Trophoblast cell (in vitro differentiated cells and primary cell): Measurements from ENCODE around the gene RHEBL1.
A peak's percentile ranks its signal among the peaks of the same experiment; 100 is the strongest.

Experiments
- DNase-seq, 2 donors: peaks; one replicate each; pipeline ENCODE4 v3.0.0-alpha.2; 2016
- H2AFZ ChIP-seq: 2 replicates; pipeline ENCODE4 v1.6.1; 2013; ENCODE audit warnings: low read length, moderate library complexity, mild to moderate bottlenecking; ENCODE audit not compliant: insufficient read depth, poor library complexity
- H2AK5ac ChIP-seq: 2 replicates; pipeline ENCODE4 v1.6.1; 2013; ENCODE audit warnings: mild to moderate bottlenecking, low read length
- H2BK120ac ChIP-seq: 2 replicates; pipeline ENCODE4 v1.6.1; 2013; ENCODE audit warnings: low read length, mild to moderate bottlenecking, moderate library complexity; ENCODE audit not compliant: insufficient read depth, poor library complexity
- H2BK12ac ChIP-seq: 2 replicates; pipeline ENCODE4 v1.6.1; 2013; ENCODE audit warnings: mild to moderate bottlenecking, low read length, moderate library complexity
- H2BK5ac ChIP-seq: 2 replicates; pipeline ENCODE4 v1.6.1; 2013; ENCODE audit warnings: low read length, low read depth, moderate library complexity, mild to moderate bottlenecking; ENCODE audit not compliant: poor library complexity
- H3K14ac ChIP-seq: 2 replicates; pipeline ENCODE4 v1.6.1; 2013; ENCODE audit warnings: mild to moderate bottlenecking, low read length
- H3K18ac ChIP-seq: 2 replicates; pipeline ENCODE4 v1.6.1; 2013; ENCODE audit warnings: mild to moderate bottlenecking, low read length
- H3K23ac ChIP-seq: 2 replicates; pipeline ENCODE4 v1.6.1; 2013; ENCODE audit warnings: low read length
- H3K27ac ChIP-seq: 2 replicates; pipeline ENCODE4 v1.5.1; 2013; ENCODE audit warnings: low read depth, mild to moderate bottlenecking, inconsistent platforms, low read length, moderate library complexity
- H3K27me3 ChIP-seq: 2 replicates; pipeline ENCODE4 v1.6.1; 2013; ENCODE audit warnings: inconsistent platforms, mild to moderate bottlenecking, low read length, moderate library complexity; ENCODE audit not compliant: insufficient read depth
- H3K36me3 ChIP-seq, 2 experiments: 1 replicate in 1 of 2; 2 replicates in 1 of 2; pipeline ENCODE4 v1.6.1; 2013; ENCODE audit warnings: low read length in 2 of 2, mild to moderate bottlenecking in 2 of 2, moderate library complexity in 1 of 2; ENCODE audit not compliant: insufficient read depth in 2 of 2, control insufficient read depth in 1 of 2
- H3K4ac ChIP-seq: 2 replicates; pipeline ENCODE4 v1.6.1; 2013; ENCODE audit warnings: low read depth, mild to moderate bottlenecking, low read length, moderate library complexity
- H3K4me1 ChIP-seq, 2 experiments: 1 replicate in 1 of 2; 2 replicates in 1 of 2; pipeline ENCODE4 v1.6.1; 2013; ENCODE audit warnings: low read length in 2 of 2, mild to moderate bottlenecking in 2 of 2, moderate library complexity in 1 of 2; ENCODE audit not compliant: insufficient read depth in 2 of 2, control insufficient read depth in 1 of 2
- H3K4me2 ChIP-seq: 2 replicates; pipeline ENCODE4 v1.6.1; 2013; ENCODE audit warnings: inconsistent platforms, mild to moderate bottlenecking, low read length, moderate library complexity
- H3K4me3 ChIP-seq: 2 replicates; pipeline ENCODE4 v1.5.1; 2013; ENCODE audit warnings: mild to moderate bottlenecking, low read depth, low read length, inconsistent platforms
- H3K79me1 ChIP-seq: one replicate; pipeline ENCODE4 v1.6.1; 2013; ENCODE audit warnings: low read length
- H3K79me2 ChIP-seq: 2 replicates; pipeline ENCODE4 v1.6.1; 2013; ENCODE audit warnings: low read length, mild to moderate bottlenecking; ENCODE audit not compliant: control insufficient read depth, insufficient read depth, poor library complexity
- H3K9ac ChIP-seq: 2 replicates; pipeline ENCODE4 v1.6.1; 2013; ENCODE audit warnings: mild to moderate bottlenecking, low read length
- H3K9me3 ChIP-seq: 2 replicates; pipeline ENCODE4 v1.6.1; 2013; ENCODE audit warnings: low read depth, mild to moderate bottlenecking, control low read depth, inconsistent platforms, low read length; ENCODE audit not compliant: insufficient read depth
- H4K12ac ChIP-seq: 2 replicates; pipeline ENCODE4 v1.6.1; 2013; ENCODE audit warnings: low read depth, mild to moderate bottlenecking, low read length, moderate library complexity
- H4K8ac ChIP-seq: 2 replicates; pipeline ENCODE4 v1.6.1; 2013; ENCODE audit warnings: low read depth, mild to moderate bottlenecking, low read length, moderate library complexity
- H4K91ac ChIP-seq: one replicate; pipeline ENCODE4 v1.6.1; 2013; ENCODE audit warnings: low read depth, mild to moderate bottlenecking, low read length, moderate library complexity
- WGBS: extraction: QIAGEN DNeasy Blood & Tissue Kit; methylation state at CpG from one replicate; pipeline ENCODE4 v1.1.7; 2013; ENCODE audit warnings: missing lambda C conversion rate; ENCODE audit not compliant: insufficient read length, insufficient coverage; ENCODE audit errors: extremely low coverage; 5-methylcytosine and 5-hydroxymethylcytosine counted together

RHEBL1 gene

DNA sequence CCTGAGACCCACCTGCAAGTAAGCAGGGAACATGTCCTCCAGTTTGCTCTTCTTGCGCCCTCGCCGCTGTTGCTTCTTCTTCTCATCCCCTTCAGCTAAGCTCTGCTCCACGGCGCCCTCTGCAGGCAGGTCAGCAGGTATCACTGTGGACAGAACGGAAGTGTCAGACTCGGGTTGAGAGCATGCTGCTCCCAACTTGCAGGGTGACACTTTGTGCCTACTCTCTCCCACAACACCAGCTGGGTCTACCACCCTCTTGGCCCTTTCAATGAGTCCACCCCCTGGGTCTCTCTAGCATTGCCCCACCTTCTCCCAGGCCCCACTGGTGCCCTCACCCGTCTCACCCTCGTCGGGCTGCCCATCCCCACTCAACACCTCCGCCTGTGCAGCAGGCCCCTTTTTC, 25.9 kb downstream of the RHEBL1 start:
- no peak overlapping the region for H3K9ac ChIP-seq
- H3K14ac ChIP-seq, result no peak overlapping the region
- no peak overlapping the region for H3K27ac ChIP-seq
- no CpG with 5 or more reads among the region's 11 CpGs for WGBS
- H2AFZ ChIP-seq, result no peak overlapping the region
- no peak overlapping the region for H3K23ac ChIP-seq
- H4K91ac ChIP-seq, result no peak overlapping the region
- no peak overlapping the region for H3K4me3 ChIP-seq
- no peaks in the 10 kb centered on the region for H3K27me3 ChIP-seq
- H3K79me2 ChIP-seq, result no peaks in the 10 kb centered on the region
- no peaks in the 10 kb centered on the region for H3K79me1 ChIP-seq
- no peak overlapping the region for H4K8ac ChIP-seq
- H3K4ac ChIP-seq, result no peak overlapping the region
- no peak overlapping the region for H2BK12ac ChIP-seq
- no peak overlapping the region for H2BK120ac ChIP-seq
- no peak overlapping the region for H3K18ac ChIP-seq
- no peak overlapping the region for H2AK5ac ChIP-seq
- H2BK5ac ChIP-seq, result no peak overlapping the region
- H3K36me3 ChIP-seq, result peaks cover 86 to 93% of the 10 kb centered on the region in 2 experiments
- H3K9me3 ChIP-seq, result no peaks in the 10 kb centered on the region
- no peaks in the 10 kb centered on the region for H3K4me1 ChIP-seq
- H4K12ac ChIP-seq, result no peak overlapping the region
- no peak overlapping the region for H3K4me2 ChIP-seq
- DNase-seq, result peak; percentile 32 to 44

DNA sequence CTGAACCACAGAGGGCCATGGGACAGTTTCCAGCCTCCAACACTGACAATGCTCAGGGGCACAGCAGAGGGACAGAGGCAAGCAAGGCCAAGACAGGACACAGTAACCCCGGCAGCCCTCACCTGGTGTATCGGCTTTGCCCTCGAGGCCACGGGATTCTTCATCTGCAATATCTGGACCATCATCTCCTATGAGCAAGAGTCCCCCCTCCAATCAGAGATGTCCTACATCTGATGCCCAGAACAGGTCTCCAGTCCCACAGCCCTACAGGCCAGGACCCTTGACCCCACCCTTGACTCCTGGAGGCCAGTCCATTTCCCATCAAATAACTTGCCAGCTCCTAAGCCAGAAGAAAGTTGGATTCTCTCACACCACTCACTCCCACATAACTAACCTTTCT, 26.5 kb downstream of the RHEBL1 start:
- WGBS, result no CpG with 5 or more reads among the region's 4 CpGs
- no peaks in the 10 kb centered on the region for H3K79me2 ChIP-seq

DNA sequence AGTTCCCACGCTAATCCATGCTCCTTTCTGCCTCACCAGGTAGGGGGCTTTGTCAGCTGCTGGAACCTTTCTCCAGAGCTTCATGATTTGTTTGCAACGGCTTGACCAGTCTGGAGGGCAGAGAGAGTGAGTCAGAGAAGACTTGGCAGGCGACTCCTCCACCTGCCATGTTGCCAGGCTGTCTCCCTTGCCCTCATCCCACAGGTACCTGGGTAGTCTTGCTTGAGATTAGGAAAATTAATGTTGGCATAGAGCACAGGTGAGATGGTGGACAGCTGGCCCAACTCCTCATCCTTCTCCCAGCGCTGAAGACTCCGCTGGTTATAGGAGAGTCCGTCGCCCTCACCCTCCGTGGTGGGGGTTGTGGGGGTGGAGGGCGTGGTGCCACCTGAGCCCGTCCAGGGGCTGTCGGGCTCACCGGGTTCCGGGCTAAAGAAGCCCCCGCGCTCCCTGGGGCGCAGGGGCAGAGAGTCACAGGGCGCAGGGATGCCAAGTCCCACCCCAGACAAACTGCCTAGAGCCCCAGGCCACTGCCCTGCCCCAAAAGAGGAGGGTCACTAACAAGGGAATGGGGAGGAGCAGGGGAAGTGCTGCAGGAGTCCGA, 27.8 kb downstream of the RHEBL1 start:
- Histone ChIP-seq H3K36me3 (peaks cover 97% of the 10 kb centered on the region in 2 experiments), H3K4me1 (no peaks in the 10 kb centered on the region), H3K4me2 (no peak overlapping the region), H2BK120ac (no peak overlapping the region), H3K4me3 (no peak overlapping the region), H2BK12ac (no peak overlapping the region), H4K12ac (no peak overlapping the region), H4K91ac (no peak overlapping the region), H3K4ac (no peak overlapping the region), H3K27me3 (no peaks in the 10 kb centered on the region), H2BK5ac (no peak overlapping the region), H2AK5ac (no peak overlapping the region), H3K79me1 (no peaks in the 10 kb centered on the region), H3K9ac (no peak overlapping the region), H3K18ac (no peak overlapping the region), H3K14ac (no peak overlapping the region), H3K27ac (no peak overlapping the region), H3K79me2 (no peaks in the 10 kb centered on the region), H4K8ac (no peak overlapping the region), H3K23ac (no peak overlapping the region), H2AFZ (no peak overlapping the region), H3K9me3 (no peaks in the 10 kb centered on the region)
- WGBS, result no CpG with 5 or more reads among the region's 18 CpGs
- DNase-seq, result no peak

More for the DNA sequence above, 26.5 kb downstream of the RHEBL1 start:
- H3K27me3 ChIP-seq, result no peaks in the 10 kb centered on the region
- no peaks in the 10 kb centered on the region for H3K9me3 ChIP-seq
- no peak overlapping the region for H2AK5ac ChIP-seq
- H2AFZ ChIP-seq, result no peak overlapping the region
- no peaks in the 10 kb centered on the region for H3K4me1 ChIP-seq
- H3K36me3 ChIP-seq, result peaks cover 90 to 94% of the 10 kb centered on the region in 2 experiments
- no peak overlapping the region for H4K91ac ChIP-seq
- H3K4me3 ChIP-seq, result no peak overlapping the region
- H4K8ac ChIP-seq, result no peak overlapping the region
- no peak overlapping the region for H4K12ac ChIP-seq
- no peak overlapping the region for H3K27ac ChIP-seq
- no peak overlapping the region for H2BK12ac ChIP-seq
- no peak overlapping the region for H2BK5ac ChIP-seq
- no peak for DNase-seq
- no peak overlapping the region for H2BK120ac ChIP-seq
- no peak overlapping the region for H3K4me2 ChIP-seq
- H3K4ac ChIP-seq, result no peak overlapping the region
- H3K23ac ChIP-seq, result no peak overlapping the region
- H3K18ac ChIP-seq, result no peak overlapping the region
- no peak overlapping the region for H3K9ac ChIP-seq
- no peak overlapping the region for H3K14ac ChIP-seq
- H3K79me1 ChIP-seq, result no peaks in the 10 kb centered on the region

DNA sequence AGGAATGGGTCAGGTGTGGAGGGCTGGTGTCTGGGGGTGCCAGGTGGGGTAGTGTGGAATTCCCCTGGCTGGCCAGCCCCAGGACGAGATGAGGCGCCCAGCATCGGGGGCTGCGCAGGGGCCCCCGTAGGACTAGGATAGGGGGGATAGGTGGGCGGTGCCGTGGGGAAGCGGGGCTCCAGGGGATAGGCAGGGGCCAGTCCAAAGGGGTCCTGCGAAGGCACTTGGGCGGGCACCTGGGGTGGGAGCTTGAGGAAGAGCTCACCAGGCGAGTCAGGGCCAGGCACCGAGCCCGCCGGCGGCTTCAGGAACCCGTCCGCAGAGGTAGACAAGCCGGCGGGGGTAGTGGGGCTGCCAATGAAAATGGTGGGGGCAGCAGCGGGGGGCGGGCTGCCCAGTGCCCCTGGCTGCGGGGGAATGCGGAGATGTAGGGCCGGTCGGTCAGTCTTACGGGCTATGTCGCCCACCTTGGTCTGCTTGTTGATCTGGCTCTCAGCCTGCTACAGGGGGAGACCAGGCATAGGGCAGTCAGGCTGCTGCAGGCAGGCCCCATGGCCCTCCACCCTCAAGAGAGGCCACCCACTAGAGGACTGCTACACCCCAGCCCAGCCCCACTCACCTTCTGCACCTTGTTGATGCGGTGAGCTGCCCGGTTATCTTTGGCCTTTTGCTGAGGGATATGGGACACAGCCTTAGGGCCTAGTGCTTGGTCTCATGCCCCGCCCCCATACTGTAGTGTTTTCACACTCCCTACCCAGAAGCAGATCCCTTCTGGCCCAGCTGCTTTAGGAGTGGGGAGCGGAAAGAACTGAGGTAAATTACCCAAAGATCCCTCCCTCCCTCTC, 28.5 kb downstream of the RHEBL1 start:
- peak; percentile 21 to 34 for DNase-seq
- peaks cover 92% of the 10 kb centered on the region in 2 experiments for H3K36me3 ChIP-seq
- H4K8ac ChIP-seq, result no peak overlapping the region
- no peaks in the 10 kb centered on the region for H3K27me3 ChIP-seq
- H2BK12ac ChIP-seq, result no peak overlapping the region
- H2AFZ ChIP-seq, result no peak overlapping the region
- H3K4ac ChIP-seq, result no peak overlapping the region
- no peak overlapping the region for H3K27ac ChIP-seq
- H3K4me2 ChIP-seq, result no peak overlapping the region
- no peak overlapping the region for H3K9ac ChIP-seq
- H2BK5ac ChIP-seq, result no peak overlapping the region
- H3K4me1 ChIP-seq, result no peaks in the 10 kb centered on the region
- H4K91ac ChIP-seq, result no peak overlapping the region
- H3K18ac ChIP-seq, result no peak overlapping the region
- H3K9me3 ChIP-seq, result no peaks in the 10 kb centered on the region
- no peak overlapping the region for H2BK120ac ChIP-seq
- WGBS, result no CpG with 5 or more reads among the region's 31 CpGs
- H3K79me2 ChIP-seq, result no peaks in the 10 kb centered on the region
- H4K12ac ChIP-seq, result no peak overlapping the region
- no peaks in the 10 kb centered on the region for H3K79me1 ChIP-seq
- H3K14ac ChIP-seq, result no peak overlapping the region
- H2AK5ac ChIP-seq, result no peak overlapping the region
- no peak overlapping the region for H3K23ac ChIP-seq
- H3K4me3 ChIP-seq, result no peak overlapping the region
